GM12865 (cell line): ENCODE results near the gene GGT5.

ENCODE experiments used
- DNase-seq: peaks from one replicate; pipeline ENCODE4 v3.0.0; 2010; ENCODE audit warnings: low read depth
- H3K4me3 ChIP-seq: 2 replicates; pipeline ENCODE4 v1.5.1; 2011; ENCODE audit warnings: mild to moderate bottlenecking, low read depth, low read length, control low read depth
- TF ChIP-seq, protein P1 (sequence below): IDR thresholded peaks from 2 replicates; pipeline ENCODE4 v1.5.1; 2011; ENCODE audit warnings: low read length, control low read depth, low read depth, inconsistent platforms; ENCODE audit not compliant: insufficient read depth; ENCODE audit errors: missing control alignments

The GGT5 gene

DNA sequence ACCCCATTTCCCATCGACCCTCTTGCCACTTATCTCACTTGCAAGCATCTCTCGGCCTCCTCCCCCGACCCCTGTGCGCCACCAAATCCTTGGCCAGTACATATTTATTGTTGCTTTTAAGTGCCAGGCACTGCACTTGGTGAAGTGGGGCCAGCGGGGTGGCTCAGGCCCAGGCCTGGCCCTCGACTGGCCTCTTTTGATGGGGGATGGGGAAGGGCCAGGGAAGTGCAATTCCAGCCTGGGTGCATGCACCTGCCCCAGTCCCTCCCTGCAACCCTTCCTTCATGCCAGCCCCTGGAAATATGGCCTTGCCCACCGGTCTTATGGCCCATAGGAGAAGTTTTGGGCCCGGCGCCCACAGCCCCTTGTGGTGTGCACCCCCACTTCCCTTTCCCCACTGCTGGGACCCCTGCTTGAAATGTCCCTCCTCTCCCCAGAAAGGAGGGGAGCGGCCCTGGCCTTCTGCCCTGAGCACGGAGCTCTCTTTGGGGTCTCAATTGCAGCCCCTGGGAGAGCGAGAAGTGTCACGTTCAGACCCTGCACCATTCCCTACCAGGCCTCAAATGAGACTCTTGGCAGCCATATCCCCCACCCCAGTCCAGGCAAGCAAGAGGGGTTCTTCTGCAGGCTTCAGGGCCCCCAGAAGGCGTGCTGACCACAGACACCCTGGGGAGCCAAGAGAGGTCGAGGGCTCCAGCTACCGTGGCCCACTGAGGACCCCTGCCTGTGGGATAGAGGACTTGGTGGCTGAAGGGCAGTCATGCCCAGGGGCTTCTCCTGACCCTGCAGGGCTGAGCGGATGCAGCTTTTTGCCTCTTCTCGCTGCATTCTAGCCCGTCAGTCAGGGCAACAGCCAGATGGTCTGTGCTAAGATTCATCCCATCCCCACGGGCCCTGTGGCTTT lies 62.6 kb downstream of the GGT5 start:
- H3K4me3 ChIP-seq: no peak overlapping the region
- TF ChIP-seq, protein P1, sequence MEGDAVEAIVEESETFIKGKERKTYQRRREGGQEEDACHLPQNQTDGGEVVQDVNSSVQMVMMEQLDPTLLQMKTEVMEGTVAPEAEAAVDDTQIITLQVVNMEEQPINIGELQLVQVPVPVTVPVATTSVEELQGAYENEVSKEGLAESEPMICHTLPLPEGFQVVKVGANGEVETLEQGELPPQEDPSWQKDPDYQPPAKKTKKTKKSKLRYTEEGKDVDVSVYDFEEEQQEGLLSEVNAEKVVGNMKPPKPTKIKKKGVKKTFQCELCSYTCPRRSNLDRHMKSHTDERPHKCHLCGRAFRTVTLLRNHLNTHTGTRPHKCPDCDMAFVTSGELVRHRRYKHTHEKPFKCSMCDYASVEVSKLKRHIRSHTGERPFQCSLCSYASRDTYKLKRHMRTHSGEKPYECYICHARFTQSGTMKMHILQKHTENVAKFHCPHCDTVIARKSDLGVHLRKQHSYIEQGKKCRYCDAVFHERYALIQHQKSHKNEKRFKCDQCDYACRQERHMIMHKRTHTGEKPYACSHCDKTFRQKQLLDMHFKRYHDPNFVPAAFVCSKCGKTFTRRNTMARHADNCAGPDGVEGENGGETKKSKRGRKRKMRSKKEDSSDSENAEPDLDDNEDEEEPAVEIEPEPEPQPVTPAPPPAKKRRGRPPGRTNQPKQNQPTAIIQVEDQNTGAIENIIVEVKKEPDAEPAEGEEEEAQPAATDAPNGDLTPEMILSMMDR: peak; percentile 18
- no peak for DNase-seq

DNA sequence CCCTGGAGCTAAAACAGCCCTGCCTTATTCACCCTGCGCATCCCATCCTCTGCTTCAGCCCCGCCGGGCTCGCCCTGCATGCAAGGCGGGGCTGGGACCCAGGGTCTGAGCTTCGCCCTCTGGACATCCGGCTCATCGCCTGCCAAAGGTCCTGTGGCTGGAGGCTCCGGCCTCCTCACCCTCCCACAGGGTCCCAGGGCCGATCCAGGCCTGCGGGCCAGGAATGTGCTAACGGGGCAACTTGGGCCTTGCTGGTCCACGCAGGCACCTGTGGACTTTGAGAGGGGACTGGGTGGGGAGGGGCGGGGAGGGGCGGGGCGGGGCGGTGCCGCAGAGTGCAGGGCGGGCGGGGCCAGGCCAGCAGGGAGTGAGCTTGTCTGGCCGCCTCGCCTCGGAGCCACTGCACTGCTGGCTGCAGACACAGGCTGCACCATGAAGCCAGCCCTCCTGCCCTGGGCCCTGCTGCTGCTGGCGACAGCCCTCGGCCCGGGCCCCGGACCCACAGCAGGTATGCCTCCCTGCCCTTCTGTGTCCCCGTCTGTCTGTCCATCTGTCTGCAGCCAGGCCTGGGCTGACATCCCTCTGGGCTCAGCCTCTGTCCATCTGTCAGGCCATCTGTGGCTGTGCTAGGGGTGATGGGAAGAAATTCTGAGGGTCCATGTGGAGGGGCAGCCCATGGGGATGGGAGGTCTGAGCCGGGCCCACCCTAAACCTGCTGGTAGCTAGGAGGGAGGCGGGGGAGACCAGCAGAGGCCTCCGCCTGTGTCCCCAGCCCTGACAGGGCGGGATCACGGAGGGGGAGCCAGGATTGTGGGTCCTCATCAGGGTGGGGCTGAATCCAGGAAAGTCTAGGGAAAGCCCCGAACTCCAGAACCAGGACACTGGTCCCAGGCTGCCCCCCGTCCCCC lies 63.5 kb downstream of the GGT5 start, which contains the start of gene SUSD2:
SUSD2 (plus strand) TSS at position 400 of the 908 bp plus-strand sequence; CDS start at position 433, 33 bp downstream.
- TF ChIP-seq, protein P1: no peak
- no peak for DNase-seq
- no peak within 1 kb of the TSS for H3K4me3 ChIP-seq

DNA sequence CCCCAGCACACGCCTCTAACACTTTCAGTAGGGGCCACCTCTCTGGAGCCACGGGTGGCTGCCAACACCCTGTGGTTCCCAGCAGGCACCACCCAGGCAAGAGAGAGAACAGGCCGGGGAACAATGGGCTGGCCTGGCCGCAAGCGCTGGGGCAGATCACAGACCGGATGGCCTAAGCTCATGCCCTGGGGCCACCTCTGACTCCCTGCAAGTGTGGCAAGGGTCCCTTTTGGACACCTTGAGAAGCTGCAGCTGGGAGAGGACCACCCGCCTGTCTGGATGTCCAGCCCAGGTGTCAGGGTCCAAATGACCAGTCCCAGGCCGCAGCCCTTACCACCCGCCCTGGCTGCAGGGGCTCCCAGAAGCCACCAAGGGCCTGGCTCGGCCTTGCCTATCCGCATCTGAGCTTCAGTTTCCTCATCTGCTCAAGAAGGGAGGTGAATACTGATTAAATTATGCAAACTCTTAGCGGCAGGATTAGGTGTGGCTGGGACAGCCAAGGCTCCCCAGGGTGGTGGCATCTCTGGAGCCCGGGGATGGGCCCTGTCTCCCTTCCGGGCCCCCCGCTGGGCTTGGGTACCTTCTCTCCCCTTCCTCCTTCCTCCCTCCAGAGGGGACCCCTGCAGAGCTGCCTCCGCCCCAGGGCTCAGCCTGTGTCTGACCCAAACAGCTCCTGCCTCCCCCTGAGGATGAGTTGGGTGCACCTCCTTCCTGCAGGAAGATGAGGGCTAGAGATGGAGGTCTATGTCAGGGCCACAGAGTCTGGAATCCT lies 64.4 kb downstream of the GGT5 start:
- H3K4me3 ChIP-seq: no peak overlapping the region
- TF ChIP-seq, protein P1: no peak
- no peak for DNase-seq

DNA sequence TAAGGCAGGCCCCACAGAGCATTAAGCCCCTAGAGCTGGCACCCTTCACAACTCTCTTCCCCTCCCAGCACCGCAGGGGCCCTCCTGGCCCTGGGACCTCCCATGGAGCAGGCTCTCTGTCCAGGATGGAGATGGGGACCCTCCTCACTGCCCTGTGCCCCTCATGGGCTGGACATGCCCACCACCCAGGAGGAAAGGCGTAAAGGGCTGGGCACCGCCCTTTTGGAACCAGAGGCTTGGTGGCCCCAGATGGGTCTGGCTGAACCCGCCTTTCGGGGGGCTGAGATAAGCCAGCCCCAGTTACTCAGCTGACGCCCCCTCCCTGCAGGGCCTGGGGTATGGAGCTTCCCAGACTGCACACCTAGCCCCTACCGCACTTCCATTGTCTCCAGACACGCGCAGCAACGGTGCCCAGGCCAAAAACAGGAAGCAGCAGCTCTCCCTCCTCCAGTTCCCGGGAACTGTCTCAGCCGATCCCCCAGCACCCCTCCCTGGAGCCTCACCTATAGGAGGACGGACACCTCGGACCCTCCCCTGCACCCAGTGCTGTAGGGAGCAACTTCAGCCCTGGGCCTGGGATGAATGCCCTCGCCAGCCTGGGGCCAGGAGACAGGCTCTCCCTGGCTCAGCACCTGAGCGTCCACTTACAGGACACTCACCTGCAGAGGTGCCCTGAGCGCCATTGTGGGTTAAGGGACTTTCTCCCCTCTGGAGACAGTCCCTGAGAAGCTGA lies 65.2 kb downstream of the GGT5 start:
- H3K4me3 ChIP-seq: no peak overlapping the region
- no peak for DNase-seq
- TF ChIP-seq, protein P1: no peak

DNA sequence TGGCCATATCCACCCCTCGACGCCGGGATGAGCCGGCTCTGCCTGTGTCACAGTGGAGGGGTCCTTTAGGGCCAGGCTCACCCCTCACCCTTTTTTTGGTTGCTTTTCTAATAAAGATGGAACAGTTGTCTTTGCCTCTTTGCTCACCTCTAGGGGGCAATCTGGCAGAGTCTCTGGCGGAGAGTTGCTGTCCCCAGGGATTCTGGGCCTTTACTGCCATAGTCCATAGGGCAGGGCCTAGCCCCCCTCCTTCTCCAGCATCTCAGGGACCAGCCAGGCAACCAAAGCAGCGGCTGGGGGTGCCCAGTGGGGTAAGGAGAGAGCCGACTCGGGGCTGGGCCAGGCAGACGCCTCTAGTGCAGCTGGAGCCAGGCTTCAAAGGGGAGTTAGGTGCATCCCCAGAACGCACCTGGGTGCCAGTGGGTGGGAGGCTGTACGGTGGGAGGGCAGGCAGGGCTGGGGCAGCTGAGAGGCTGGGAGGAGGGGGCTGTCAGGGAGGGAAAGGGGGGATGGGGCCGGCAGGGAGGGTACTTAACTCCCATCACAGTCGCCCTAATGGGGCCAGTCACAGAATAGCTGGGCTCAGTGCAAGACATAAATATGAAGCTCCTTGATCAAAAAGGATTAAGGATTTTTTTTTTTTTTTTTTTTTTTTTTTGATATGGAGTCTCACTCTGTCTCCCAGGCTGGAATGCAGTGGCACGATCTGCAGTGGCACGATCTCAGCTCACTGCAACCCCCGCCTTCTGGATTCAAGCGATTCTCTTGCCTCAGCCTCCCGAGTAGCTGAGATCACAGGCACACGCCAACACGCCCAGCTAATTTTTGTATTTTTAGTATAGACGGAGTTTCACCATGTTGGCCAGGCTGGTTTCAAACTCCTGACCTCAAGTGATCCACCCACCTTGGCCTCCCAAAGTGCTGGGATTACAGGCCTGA lies 66.1 kb downstream of the GGT5 start:
- TF ChIP-seq, protein P1: peak; percentile 14

More for the DNA sequence above, 66.1 kb downstream of the GGT5 start:
- DNase-seq: peak; percentile 20
- H3K4me3 ChIP-seq: no peak overlapping the region
